GM23338 (cell line): ENCODE measurements around the gene EGFL7. TPM values are rescaled to one million over a fixed set of nuclear protein-coding genes. Genes with fewer than 3 reads are reported as not detected.

ENCODE experiments used
- ATAC-seq: fragments of 200-7000 bp; cut with Tn5 transposase; 3 replicates; pipeline ENCODE4 v1.9.1; 2020
- DNase-seq: peaks from one replicate; pipeline ENCODE4 v3.0.0-alpha.2; 2015; ENCODE audit warnings: low spot score
- H2AFZ ChIP-seq: fragments of 200-600 bp; sonication (generic); 2 replicates; pipeline ENCODE4 v1.8.0; 2016; ENCODE audit warnings: antibody characterized with exemption, mild to moderate bottlenecking, moderate library complexity
- H3F3A ChIP-seq: fragments of 200-600 bp; sonication (generic); replicated peaks from 2 replicates; pipeline ENCODE4 v1.8.0; 2017; ENCODE audit warnings: antibody characterized with exemption, mixed run types, low read depth
- H3K27ac ChIP-seq: fragments of 200-600 bp; sonication (generic); 2 replicates; pipeline ENCODE4 v1.6.1; 2016; ENCODE audit warnings: low read depth
- H3K27me3 ChIP-seq: fragments of 200-600 bp; sonication (generic); 2 replicates; pipeline ENCODE4 v1.8.0; 2016; ENCODE audit warnings: mild to moderate bottlenecking, mixed run types, moderate library complexity; ENCODE audit not compliant: insufficient read depth
- H3K36me3 ChIP-seq: fragments of 200-600 bp; sonication (generic); 2 replicates; pipeline ENCODE4 v1.8.0; 2016; ENCODE audit warnings: mild to moderate bottlenecking; ENCODE audit not compliant: insufficient read depth
- H3K4me1 ChIP-seq: fragments of 200-600 bp; sonication (generic); 2 replicates; pipeline ENCODE4 v1.8.0; 2016; ENCODE audit warnings: mild to moderate bottlenecking, moderate library complexity; ENCODE audit not compliant: insufficient read depth
- H3K4me2 ChIP-seq: fragments of 200-600 bp; sonication (generic); 2 replicates; pipeline ENCODE4 v1.7.1; 2017; ENCODE audit warnings: mixed run types
- H3K4me3 ChIP-seq: fragments of 200-600 bp; sonication (generic); 2 replicates; pipeline ENCODE4 v1.6.1; 2016; ENCODE audit warnings: mixed run types
- H3K79me2 ChIP-seq: fragments of 200-600 bp; sonication (generic); replicated peaks from 2 replicates; pipeline ENCODE4 v1.8.0; 2017; ENCODE audit warnings: mild to moderate bottlenecking; ENCODE audit not compliant: insufficient read depth
- H3K9me2 ChIP-seq: fragments of 200-600 bp; sonication (generic); 2 replicates; pipeline ENCODE4 v1.8.0; 2017; ENCODE audit not compliant: insufficient read depth
- H4K20me1 ChIP-seq: fragments of 200-600 bp; sonication (generic); replicated peaks from 2 replicates; pipeline ENCODE4 v1.8.0; 2017; ENCODE audit warnings: mild to moderate bottlenecking; ENCODE audit not compliant: insufficient read depth
- H3K27ac Mint-ChIP-seq: 2 replicates; pipeline ENCODE4 v1.8.0; 2020; ENCODE audit warnings: inconsistent platforms, mild to moderate bottlenecking, moderate library complexity, mixed read lengths
- H3K27me3 Mint-ChIP-seq: 3 replicates; pipeline ENCODE4 v1.8.0; 2022; ENCODE audit warnings: low read depth, mild to moderate bottlenecking, moderate library complexity, mixed read lengths, inconsistent platforms; ENCODE audit not compliant: insufficient read depth, poor library complexity
- H3K36me3 Mint-ChIP-seq: 3 replicates; pipeline ENCODE4 v1.8.0; 2021; ENCODE audit warnings: low read depth, mild to moderate bottlenecking, inconsistent platforms, moderate library complexity, mixed read lengths
- H3K4me1 Mint-ChIP-seq: 3 replicates; pipeline ENCODE4 v1.8.0; 2020; ENCODE audit warnings: mild to moderate bottlenecking, inconsistent platforms, mixed read lengths
- H3K4me3 Mint-ChIP-seq: 3 replicates; pipeline ENCODE4 v1.8.0; 2021; ENCODE audit warnings: moderate library complexity, mild to moderate bottlenecking, inconsistent platforms, mixed read lengths
- H3K9me3 Mint-ChIP-seq: 3 replicates; pipeline ENCODE4 v1.8.0; 2020; ENCODE audit warnings: moderate library complexity, mild to moderate bottlenecking, inconsistent platforms, mixed read lengths
- NANOG ChIP-seq: IDR thresholded peaks from 2 replicates; pipeline ENCODE4 v1.6.1; 2016; ENCODE audit warnings: antibody characterized with exemption, borderline replicate concordance
- POLR2AphosphoS5 ChIP-seq: IDR thresholded peaks from 2 replicates; pipeline ENCODE4 v1.6.1; 2016; ENCODE audit warnings: antibody characterized with exemption, low read depth
- STAT1 ChIP-seq: IDR thresholded peaks from one replicate; pipeline ENCODE4 v1.6.1; 2016; ENCODE audit warnings: antibody characterized with exemption; ENCODE audit not compliant: unreplicated experiment
- polyA plus RNA-seq: library from polyadenylated mRNA; unstranded; fragments of >200 nt; fragmentation: Nextera tagmentation; extraction: Ambion mirVana; gene quantifications from 2 replicates; pipeline ENCODE4 v1.2.1, GENCODE V29; 2016
- total RNA-seq: library from RNA; depleted of rRNA; stranded (reverse); fragments of >200 nt; shearing (Covaris generic); gene quantifications from 2 replicates; pipeline ENCODE4 v1.2.3, GENCODE V29; 2014
- TF ChIP-seq, protein P1 (sequence below): fragments of 250-450 bp; sonication (Bioruptor Pico); IDR thresholded peaks from 2 replicates; pipeline ENCODE4 v1.5.0; 2020; ENCODE audit warnings: mild to moderate bottlenecking, moderate library complexity
- TF ChIP-seq, protein P2 (sequence below): IDR thresholded peaks from 2 replicates; pipeline ENCODE4 v1.6.1; 2016; ENCODE audit warnings: antibody characterized with exemption
- TF ChIP-seq, protein P3 (sequence below): IDR thresholded peaks from one replicate; pipeline ENCODE4 v1.6.1; 2018; ENCODE audit warnings: antibody characterized with exemption; ENCODE audit not compliant: unreplicated experiment

Gene EGFL7
- total and polyA plus RNA-seq, 2 experiments from 2014 or later: 44.4 to 60.8 TPM

DNA sequence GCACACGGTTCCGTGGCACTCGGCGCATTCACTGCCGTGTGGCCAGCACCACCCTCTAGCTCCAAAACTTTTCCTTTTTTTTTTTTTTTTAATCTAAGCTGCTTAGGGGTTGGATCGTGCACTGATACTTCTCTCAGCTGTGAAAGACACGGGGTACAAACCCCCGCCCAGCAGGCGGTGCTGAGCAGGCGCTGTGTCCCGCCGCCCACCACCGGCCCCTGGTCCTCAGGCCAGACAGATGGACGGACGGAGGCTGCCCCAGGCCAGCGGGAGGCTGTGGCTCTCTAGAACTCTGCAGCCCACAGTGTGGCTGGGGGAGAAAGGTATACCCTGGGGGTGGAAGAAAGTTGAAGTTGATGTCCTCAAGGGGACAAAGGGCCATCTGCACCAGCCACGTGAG, 18.3 kb downstream of the EGFL7 start (continued):
- TF ChIP-seq, protein P1, sequence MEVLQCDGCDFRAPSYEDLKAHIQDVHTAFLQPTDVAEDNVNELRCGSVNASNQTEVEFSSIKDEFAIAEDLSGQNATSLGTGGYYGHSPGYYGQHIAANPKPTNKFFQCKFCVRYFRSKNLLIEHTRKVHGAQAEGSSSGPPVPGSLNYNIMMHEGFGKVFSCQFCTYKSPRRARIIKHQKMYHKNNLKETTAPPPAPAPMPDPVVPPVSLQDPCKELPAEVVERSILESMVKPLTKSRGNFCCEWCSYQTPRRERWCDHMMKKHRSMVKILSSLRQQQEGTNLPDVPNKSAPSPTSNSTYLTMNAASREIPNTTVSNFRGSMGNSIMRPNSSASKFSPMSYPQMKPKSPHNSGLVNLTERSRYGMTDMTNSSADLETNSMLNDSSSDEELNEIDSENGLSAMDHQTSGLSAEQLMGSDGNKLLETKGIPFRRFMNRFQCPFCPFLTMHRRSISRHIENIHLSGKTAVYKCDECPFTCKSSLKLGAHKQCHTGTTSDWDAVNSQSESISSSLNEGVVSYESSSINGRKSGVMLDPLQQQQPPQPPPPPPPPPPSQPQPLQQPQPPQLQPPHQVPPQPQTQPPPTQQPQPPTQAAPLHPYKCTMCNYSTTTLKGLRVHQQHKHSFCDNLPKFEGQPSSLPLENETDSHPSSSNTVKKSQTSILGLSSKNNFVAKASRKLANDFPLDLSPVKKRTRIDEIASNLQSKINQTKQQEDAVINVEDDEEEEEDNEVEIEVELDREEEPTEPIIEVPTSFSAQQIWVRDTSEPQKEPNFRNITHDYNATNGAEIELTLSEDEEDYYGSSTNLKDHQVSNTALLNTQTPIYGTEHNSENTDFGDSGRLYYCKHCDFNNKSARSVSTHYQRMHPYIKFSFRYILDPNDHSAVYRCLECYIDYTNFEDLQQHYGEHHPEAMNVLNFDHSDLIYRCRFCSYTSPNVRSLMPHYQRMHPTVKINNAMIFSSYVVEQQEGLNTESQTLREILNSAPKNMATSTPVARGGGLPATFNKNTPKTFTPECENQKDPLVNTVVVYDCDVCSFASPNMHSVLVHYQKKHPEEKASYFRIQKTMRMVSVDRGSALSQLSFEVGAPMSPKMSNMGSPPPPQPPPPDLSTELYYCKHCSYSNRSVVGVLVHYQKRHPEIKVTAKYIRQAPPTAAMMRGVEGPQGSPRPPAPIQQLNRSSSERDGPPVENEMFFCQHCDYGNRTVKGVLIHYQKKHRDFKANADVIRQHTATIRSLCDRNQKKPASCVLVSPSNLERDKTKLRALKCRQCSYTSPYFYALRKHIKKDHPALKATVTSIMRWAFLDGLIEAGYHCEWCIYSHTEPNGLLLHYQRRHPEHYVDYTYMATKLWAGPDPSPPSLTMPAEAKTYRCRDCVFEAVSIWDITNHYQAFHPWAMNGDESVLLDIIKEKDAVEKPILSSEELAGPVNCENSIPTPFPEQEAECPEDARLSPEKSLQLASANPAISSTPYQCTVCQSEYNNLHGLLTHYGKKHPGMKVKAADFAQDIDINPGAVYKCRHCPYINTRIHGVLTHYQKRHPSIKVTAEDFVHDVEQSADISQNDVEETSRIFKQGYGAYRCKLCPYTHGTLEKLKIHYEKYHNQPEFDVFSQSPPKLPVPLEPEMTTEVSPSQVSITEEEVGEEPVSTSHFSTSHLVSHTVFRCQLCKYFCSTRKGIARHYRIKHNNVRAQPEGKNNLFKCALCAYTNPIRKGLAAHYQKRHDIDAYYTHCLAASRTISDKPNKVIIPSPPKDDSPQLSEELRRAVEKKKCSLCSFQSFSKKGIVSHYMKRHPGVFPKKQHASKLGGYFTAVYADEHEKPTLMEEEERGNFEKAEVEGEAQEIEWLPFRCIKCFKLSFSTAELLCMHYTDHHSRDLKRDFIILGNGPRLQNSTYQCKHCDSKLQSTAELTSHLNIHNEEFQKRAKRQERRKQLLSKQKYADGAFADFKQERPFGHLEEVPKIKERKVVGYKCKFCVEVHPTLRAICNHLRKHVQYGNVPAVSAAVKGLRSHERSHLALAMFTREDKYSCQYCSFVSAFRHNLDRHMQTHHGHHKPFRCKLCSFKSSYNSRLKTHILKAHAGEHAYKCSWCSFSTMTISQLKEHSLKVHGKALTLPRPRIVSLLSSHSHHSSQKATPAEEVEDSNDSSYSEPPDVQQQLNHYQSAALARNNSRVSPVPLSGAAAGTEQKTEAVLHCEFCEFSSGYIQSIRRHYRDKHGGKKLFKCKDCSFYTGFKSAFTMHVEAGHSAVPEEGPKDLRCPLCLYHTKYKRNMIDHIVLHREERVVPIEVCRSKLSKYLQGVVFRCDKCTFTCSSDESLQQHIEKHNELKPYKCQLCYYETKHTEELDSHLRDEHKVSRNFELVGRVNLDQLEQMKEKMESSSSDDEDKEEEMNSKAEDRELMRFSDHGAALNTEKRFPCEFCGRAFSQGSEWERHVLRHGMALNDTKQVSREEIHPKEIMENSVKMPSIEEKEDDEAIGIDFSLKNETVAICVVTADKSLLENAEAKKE (CRISPR knock-in tag): no peak
- TF ChIP-seq, protein P2, sequence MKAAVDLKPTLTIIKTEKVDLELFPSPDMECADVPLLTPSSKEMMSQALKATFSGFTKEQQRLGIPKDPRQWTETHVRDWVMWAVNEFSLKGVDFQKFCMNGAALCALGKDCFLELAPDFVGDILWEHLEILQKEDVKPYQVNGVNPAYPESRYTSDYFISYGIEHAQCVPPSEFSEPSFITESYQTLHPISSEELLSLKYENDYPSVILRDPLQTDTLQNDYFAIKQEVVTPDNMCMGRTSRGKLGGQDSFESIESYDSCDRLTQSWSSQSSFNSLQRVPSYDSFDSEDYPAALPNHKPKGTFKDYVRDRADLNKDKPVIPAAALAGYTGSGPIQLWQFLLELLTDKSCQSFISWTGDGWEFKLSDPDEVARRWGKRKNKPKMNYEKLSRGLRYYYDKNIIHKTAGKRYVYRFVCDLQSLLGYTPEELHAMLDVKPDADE: no peak
- no peak for TF ChIP-seq POLR2AphosphoS5
- no peak for TF ChIP-seq NANOG
- TF ChIP-seq STAT1: no peak

GRCh38 chr9:136681945-136682699, 19.4 kb downstream of the EGFL7 start:
- Mint-ChIP-seq H3K4me1 (peaks cover 6% of the 10 kb centered on the region; the same call in 1 of the 3 replicates), H3K4me3 (no peak overlapping the region), H3K9me3 (no peaks in the 10 kb centered on the region), H3K27ac (no peak overlapping the region), H3K27me3 (peaks cover 10% of the 10 kb centered on the region), H3K36me3 (no peaks in the 10 kb centered on the region)
- no peaks in the 10 kb centered on the region for H4K20me1 ChIP-seq
- no peaks in the 10 kb centered on the region for H3K27me3 ChIP-seq
- H3K4me3 ChIP-seq: no peak overlapping the region
- H3K4me1 ChIP-seq: no peaks in the 10 kb centered on the region
- peaks cover 10% of the 10 kb centered on the region; the same call in 1 of the 2 replicates for H3K79me2 ChIP-seq
- no peaks in the 10 kb centered on the region for H3F3A ChIP-seq
- no peak for ATAC-seq
- no peak overlapping the region for H2AFZ ChIP-seq
- no peak for DNase-seq
- no peaks in the 10 kb centered on the region for H3K36me3 ChIP-seq
- no peak overlapping the region for H3K4me2 ChIP-seq
- H3K9me2 ChIP-seq: no peaks in the 10 kb centered on the region
- H3K27ac ChIP-seq: no peak overlapping the region
- TF ChIP-seq, protein P2: no peak
- TF ChIP-seq, protein P3, sequence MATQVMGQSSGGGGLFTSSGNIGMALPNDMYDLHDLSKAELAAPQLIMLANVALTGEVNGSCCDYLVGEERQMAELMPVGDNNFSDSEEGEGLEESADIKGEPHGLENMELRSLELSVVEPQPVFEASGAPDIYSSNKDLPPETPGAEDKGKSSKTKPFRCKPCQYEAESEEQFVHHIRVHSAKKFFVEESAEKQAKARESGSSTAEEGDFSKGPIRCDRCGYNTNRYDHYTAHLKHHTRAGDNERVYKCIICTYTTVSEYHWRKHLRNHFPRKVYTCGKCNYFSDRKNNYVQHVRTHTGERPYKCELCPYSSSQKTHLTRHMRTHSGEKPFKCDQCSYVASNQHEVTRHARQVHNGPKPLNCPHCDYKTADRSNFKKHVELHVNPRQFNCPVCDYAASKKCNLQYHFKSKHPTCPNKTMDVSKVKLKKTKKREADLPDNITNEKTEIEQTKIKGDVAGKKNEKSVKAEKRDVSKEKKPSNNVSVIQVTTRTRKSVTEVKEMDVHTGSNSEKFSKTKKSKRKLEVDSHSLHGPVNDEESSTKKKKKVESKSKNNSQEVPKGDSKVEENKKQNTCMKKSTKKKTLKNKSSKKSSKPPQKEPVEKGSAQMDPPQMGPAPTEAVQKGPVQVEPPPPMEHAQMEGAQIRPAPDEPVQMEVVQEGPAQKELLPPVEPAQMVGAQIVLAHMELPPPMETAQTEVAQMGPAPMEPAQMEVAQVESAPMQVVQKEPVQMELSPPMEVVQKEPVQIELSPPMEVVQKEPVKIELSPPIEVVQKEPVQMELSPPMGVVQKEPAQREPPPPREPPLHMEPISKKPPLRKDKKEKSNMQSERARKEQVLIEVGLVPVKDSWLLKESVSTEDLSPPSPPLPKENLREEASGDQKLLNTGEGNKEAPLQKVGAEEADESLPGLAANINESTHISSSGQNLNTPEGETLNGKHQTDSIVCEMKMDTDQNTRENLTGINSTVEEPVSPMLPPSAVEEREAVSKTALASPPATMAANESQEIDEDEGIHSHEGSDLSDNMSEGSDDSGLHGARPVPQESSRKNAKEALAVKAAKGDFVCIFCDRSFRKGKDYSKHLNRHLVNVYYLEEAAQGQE: no peak
- TF ChIP-seq POLR2AphosphoS5: no peak
